Ovary (tissue), 3 donors: ENCODE measurements around the gene FLNC.

Experiments
- EP300 ChIP-seq: sonication (generic); formaldehyde crosslinking; IDR thresholded peaks from one replicate; pipeline ENCODE4 v1.6.1; 2017; ENCODE audit warnings: antibody characterized with exemption
- POLR2A ChIP-seq: fragments of 450-650 bp; IDR thresholded peaks from one replicate; pipeline ENCODE4 v1.6.1; 2017; ENCODE audit warnings: antibody characterized with exemption, mild to moderate bottlenecking, moderate library complexity
- TF ChIP-seq, protein P1 (sequence below), 3 donors: fragments of 450-650 bp in 2 of 3; fragments of 200-600 bp in 1 of 3; IDR thresholded peaks; one replicate each; pipeline versions ENCODE4 v1.5.1 to v1.8.0; 2016 to 2022; ENCODE audit warnings: antibody characterized with exemption in 3 of 3, mild to moderate bottlenecking in 1 of 3
- donor health status: DM: no; HTN: no; CAD: no.

DNA sequence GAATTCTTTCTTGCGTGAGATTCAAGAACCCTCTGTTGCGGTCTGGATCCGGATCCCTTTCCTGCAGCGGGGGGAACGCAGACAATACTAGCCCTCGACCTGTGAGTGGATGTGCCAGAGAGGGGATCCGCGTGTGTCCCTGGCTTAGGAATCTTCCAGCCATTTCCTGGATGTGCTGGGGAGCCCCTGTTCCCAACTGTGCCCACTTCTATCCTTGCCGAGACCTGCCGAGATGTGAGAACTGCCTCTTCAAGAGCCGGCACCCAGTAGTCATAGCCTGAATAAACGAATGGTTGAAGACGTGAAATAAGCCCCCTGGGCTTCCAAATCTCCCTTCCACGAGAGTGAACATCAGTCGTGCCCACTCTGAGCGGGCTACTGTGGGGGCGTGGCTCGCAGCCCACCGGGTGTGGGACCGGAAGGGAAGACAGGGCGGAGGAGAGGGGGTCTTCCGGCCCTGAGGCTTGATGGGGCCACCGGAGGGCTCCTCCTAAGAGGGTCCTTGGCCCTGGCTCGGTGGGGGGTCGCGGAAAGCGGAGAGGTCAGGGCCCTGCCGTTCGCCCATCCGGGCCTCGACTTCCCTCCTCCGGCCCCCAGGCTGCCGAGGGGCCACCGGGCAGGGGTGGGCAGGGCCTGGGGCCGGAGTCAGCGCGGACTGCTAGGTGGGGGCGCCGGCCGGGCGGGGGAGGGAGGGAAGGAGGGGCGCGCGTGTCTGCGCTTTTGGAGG is 39.7 kb upstream of the FLNC start:
- TF ChIP-seq, protein P1, sequence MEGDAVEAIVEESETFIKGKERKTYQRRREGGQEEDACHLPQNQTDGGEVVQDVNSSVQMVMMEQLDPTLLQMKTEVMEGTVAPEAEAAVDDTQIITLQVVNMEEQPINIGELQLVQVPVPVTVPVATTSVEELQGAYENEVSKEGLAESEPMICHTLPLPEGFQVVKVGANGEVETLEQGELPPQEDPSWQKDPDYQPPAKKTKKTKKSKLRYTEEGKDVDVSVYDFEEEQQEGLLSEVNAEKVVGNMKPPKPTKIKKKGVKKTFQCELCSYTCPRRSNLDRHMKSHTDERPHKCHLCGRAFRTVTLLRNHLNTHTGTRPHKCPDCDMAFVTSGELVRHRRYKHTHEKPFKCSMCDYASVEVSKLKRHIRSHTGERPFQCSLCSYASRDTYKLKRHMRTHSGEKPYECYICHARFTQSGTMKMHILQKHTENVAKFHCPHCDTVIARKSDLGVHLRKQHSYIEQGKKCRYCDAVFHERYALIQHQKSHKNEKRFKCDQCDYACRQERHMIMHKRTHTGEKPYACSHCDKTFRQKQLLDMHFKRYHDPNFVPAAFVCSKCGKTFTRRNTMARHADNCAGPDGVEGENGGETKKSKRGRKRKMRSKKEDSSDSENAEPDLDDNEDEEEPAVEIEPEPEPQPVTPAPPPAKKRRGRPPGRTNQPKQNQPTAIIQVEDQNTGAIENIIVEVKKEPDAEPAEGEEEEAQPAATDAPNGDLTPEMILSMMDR (IDR thresholded peaks at IDR 0.05) = no peak
- TF ChIP-seq POLR2A (no peak), EP300 (no peak)
